T-cell (primary cell): ENCODE data around the gene PPP1R13L. TPM values are rescaled to one million over a fixed set of nuclear protein-coding genes. Genes with fewer than 3 reads are reported as not detected.
A peak's percentile ranks its signal among the peaks of the same experiment; 100 is the strongest.

Experiments
- ATAC-seq, 4 experiments: fragments of 200-7000 bp in 3 of 4; fragments of 150-1000 bp in 1 of 4; cut with Tn5 transposase; replicated peaks in 1 of 4; 1 replicate in 3 of 4; 2 replicates in 1 of 4; pipeline ENCODE4 v1.10.0; 2021; ENCODE audit warnings: moderate library complexity in 3 of 4, mild to moderate bottlenecking in 2 of 4, moderate number of reproducible peaks in 1 of 4
- CTCF ChIA-PET, 2 donors: fragments of 300-600 bp; sonication (Branson Sonifier 250); formaldehyde crosslinking; loops; one replicate each; lab custom pipeline; 2022; ENCODE audit warnings: antibody characterized with exemption in 2 of 2; lab: Charles Lee
- POLR2A ChIA-PET, 2 donors: fragments of 300-600 bp; sonication (Branson Sonifier 250); formaldehyde crosslinking; loops; one replicate each; lab custom pipeline; 2022; ENCODE audit warnings: antibody characterized with exemption in 2 of 2; lab: Charles Lee
- DNase-seq, 35 experiments: peaks; one replicate each; pipeline versions ENCODE4 v3.0.0 to v3.0.0-alpha.2; 2013 to 2023
- H3K27ac ChIP-seq: one replicate; pipeline ENCODE4 v1.5.1; 2013; ENCODE audit warnings: low read length
- H3K27me3 ChIP-seq, 2 experiments: replicated peaks in 1 of 2; 1 replicate in 1 of 2; 2 replicates in 1 of 2; pipeline versions ENCODE4 v1.6.1 to v1.7.0; 2013; ENCODE audit warnings: low read length in 1 of 2, mixed read lengths in 1 of 2; ENCODE audit not compliant: control insufficient read depth in 2 of 2, insufficient read depth in 2 of 2; ENCODE audit errors: extremely low read depth in 1 of 2
- H3K36me3 ChIP-seq, 2 donors: 1 replicate in 1 of 2; 2 replicates in 1 of 2; pipeline versions ENCODE4 v1.6.1 to v1.7.0; 2013; ENCODE audit warnings: low read length in 1 of 2; ENCODE audit not compliant: control insufficient read depth in 2 of 2, insufficient read depth in 1 of 2; ENCODE audit errors: extremely low read depth in 1 of 2
- H3K4me1 ChIP-seq, 2 experiments: 1 replicate in 1 of 2; 2 replicates in 1 of 2; pipeline versions ENCODE4 v1.6.1 to v1.7.0; 2013; ENCODE audit warnings: low read length in 2 of 2, mixed read lengths in 1 of 2; ENCODE audit not compliant: insufficient read depth in 2 of 2, control insufficient read depth in 1 of 2; ENCODE audit errors: extremely low read depth in 1 of 2
- H3K4me3 ChIP-seq, 2 donors: 1 replicate in 1 of 2; 2 replicates in 1 of 2; pipeline versions ENCODE4 v1.5.1 to v1.7.0; 2013; ENCODE audit warnings: mild to moderate bottlenecking in 2 of 2, low read length in 1 of 2, moderate library complexity in 1 of 2; ENCODE audit not compliant: control insufficient read depth in 1 of 2; ENCODE audit errors: extremely low read depth in 1 of 2
- H3K9me3 ChIP-seq: 2 replicates; pipeline ENCODE4 v1.7.0; 2013
- H3K27ac Mint-ChIP-seq, 2 donors: one replicate each; pipeline ENCODE4 v1.8.0; 2020 to 2021; ENCODE audit warnings: mild to moderate bottlenecking in 2 of 2, mixed read lengths in 2 of 2
- H3K27me3 Mint-ChIP-seq, 2 donors: one replicate each; pipeline ENCODE4 v1.8.0; 2021 to 2022; ENCODE audit warnings: mixed read lengths in 2 of 2
- H3K36me3 Mint-ChIP-seq: one replicate; pipeline ENCODE4 v1.8.0; 2021; ENCODE audit warnings: mixed read lengths
- H3K4me1 Mint-ChIP-seq, 3 donors: one replicate each; pipeline ENCODE4 v1.8.0; 2020 to 2022; ENCODE audit warnings: mixed read lengths in 3 of 3, mild to moderate bottlenecking in 1 of 3
- H3K4me3 Mint-ChIP-seq, 3 donors: one replicate each; pipeline ENCODE4 v1.8.0; 2020 to 2022; ENCODE audit warnings: mild to moderate bottlenecking in 3 of 3, mixed read lengths in 3 of 3, moderate library complexity in 3 of 3
- H3K9me3 Mint-ChIP-seq, 3 donors: one replicate each; pipeline ENCODE4 v1.8.0; 2020 to 2022; ENCODE audit warnings: mixed read lengths in 3 of 3
- WGBS: methylation state at CpG from one replicate; pipeline ENCODE4 v1.1.5; 2013; ENCODE audit warnings: missing lambda C conversion rate; ENCODE audit not compliant: insufficient coverage; 5-methylcytosine and 5-hydroxymethylcytosine counted together
- total RNA-seq, 35 experiments: library from RNA in 6 of 35; stranded (reverse) in 6 of 35; fragments of 120-200 nt in 1 of 35; gene quantifications; one replicate each; pipeline versions ENCODE4 v1.2.1 to v1.2.4 and lab custom pipeline; 2013 to 2026

PPP1R13L gene
- total RNA-seq, 5 donors from 2014 or later (not counting 1 experiment from before 2014, with no cell fraction given), result 7.9 to 15.7 (median 12.5) TPM

DNA sequence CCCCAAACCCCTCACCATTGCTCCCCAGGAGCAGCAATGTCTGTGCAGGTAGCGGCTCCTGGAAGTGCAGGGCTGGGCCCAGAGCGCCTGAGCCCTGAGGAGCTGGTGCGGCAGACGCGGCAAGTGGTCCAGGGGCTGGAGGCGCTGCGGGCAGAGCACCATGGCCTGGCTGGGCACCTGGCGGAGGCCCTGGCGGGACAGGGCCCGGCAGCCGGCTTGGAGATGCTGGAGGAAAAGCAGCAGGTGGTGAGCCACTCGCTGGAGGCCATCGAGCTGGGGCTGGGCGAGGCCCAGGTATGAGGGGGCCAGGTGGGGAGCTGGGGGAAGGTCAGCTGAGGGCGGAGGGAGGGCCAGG, 59.4 kb downstream of the PPP1R13L start:
- no peak overlapping the region for H3K4me3 Mint-ChIP-seq
- peaks cover 0 to under 1% (median 0%) of the 10 kb centered on the region in 3 donors for H3K4me1 Mint-ChIP-seq
- POLR2A ChIA-PET, result no interaction called here

DNA sequence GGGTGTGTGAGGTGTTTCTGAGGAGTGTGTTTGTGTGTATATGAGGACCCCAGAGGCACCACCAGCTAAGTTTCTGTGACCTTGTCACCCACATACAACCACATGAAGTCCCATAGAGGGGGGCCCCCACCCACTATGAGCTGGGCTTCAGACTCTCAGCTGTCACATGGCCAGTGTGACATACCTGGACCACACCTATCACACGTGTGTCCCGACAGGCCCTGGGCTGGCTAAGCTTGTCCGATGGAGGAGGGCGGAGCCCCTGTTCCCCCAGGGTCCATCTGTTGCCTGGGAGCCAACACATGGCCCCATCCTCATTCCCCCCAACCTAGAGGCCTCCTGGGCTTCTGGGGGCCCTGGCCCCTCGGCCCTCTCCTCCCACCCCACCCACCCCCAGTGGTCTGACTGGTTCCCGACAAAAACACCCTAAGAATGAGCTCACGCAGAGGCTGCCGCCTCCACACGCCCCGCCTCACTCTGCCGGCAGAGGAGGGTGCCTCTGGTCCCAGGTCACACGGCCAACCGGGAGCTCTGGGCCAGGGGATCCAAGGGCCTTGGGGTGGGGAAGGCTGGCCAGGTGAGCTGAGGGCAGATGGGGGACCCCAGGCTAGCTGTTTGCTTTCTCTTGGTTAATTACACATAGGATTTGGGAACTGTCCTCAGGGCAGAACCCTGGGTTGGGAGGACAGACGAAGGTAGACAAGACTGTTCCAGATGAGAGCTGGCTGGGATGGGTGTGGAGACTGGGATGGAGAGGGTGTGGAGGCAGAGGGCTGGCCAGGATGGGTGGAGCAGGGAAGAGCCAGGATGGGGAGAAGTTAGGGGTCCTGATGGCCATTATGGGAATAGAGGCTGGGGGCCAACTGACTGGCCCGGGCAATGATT, 60.0 kb downstream of the PPP1R13L start:
- CTCF ChIA-PET, result no interaction called here
- peaks cover 18 to 28% of the 10 kb centered on the region in 2 donors for H3K27me3 Mint-ChIP-seq
- WGBS, result 57% methylated on average over 12 of the region's 15 CpGs

More for the DNA sequence above, 59.4 kb downstream of the PPP1R13L start:
- Mint-ChIP-seq H3K36me3 (peaks cover 4% of the 10 kb centered on the region), H3K9me3 (no peaks in the 10 kb centered on the region), H3K27ac (no peak overlapping the region), H3K27me3 (peaks cover 13 to 23% of the 10 kb centered on the region in 2 donors)
- ATAC-seq (no peak), DNase-seq (no peak)
- peaks cover 0 to 3% of the 10 kb centered on the region in 2 donors for H3K36me3 ChIP-seq
- 89% methylated on average over 13 of the region's 15 CpGs for WGBS
- H3K4me1 ChIP-seq, result peaks cover 0 to 5% of the 10 kb centered on the region in 2 experiments
- H3K27me3 ChIP-seq, result peaks cover 5 to 70% of the 10 kb centered on the region in 2 experiments
- H3K4me3 ChIP-seq, result no peak overlapping the region
- CTCF ChIA-PET, result no interaction called here
- no peaks in the 10 kb centered on the region for H3K9me3 ChIP-seq
- H3K27ac ChIP-seq, result no peak overlapping the region

DNA sequence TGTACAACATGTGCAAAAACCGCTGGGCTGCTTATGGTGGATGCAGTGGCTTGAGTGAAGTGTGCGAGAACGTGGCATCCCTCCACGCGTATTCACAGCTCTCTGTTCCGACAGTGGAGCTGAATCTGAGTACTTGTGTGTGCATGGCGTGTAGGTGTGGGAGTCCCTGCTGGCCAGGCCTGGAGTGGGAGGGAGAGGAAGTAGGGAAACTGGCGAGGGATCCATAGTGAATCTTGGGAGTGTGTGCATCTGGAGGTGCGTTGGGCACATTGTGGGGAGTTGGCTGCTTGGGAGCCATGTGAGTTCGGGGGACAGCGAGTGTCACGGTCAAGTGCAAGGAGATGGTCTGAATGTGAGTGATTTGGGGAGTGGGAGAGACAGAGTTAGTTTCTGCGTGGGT, 62.0 kb downstream of the PPP1R13L start:
- Histone ChIP-seq H3K36me3 (no peaks in the 10 kb centered on the region), H3K27ac (no peak overlapping the region), H3K4me1 (peaks cover 0 to 14% of the 10 kb centered on the region in 2 experiments), H3K4me3 (no peak overlapping the region), H3K9me3 (no peaks in the 10 kb centered on the region), H3K27me3 (peaks cover 8 to 93% of the 10 kb centered on the region in 2 experiments)
- H3K4me1 Mint-ChIP-seq, result peaks cover 6 to 16% (median 8%) of the 10 kb centered on the region in 3 donors
- no peaks in the 10 kb centered on the region for H3K9me3 Mint-ChIP-seq
- POLR2A ChIA-PET, result no interaction called here
- no peak overlapping the region for H3K27ac Mint-ChIP-seq
- no peak for ATAC-seq
- H3K4me3 Mint-ChIP-seq, result no peak overlapping the region
- peaks cover 29 to 41% of the 10 kb centered on the region in 2 donors for H3K27me3 Mint-ChIP-seq
- no peak for DNase-seq
- 82% methylated on average over 10 of the region's 13 CpGs for WGBS
- CTCF ChIA-PET, result interaction anchor here in 1 of 2 donors (0.6 kb wide), 1 partner anchor 34 kb away, joined by 3 read pairs; no protein-coding TSS in a partner anchor
- no peaks in the 10 kb centered on the region for H3K36me3 Mint-ChIP-seq

More for the DNA sequence above, 60.0 kb downstream of the PPP1R13L start:
- DNase-seq (no peak), ATAC-seq (no peak)
- H3K4me3 ChIP-seq, result no peak overlapping the region
- no peak overlapping the region for H3K27ac ChIP-seq
- Mint-ChIP-seq H3K27ac (no peak overlapping the region), H3K4me1 (peaks cover 3 to 6% (median 4%) of the 10 kb centered on the region in 3 donors), H3K36me3 (peaks cover under 1% of the 10 kb centered on the region), H3K9me3 (no peaks in the 10 kb centered on the region), H3K4me3 (no peak overlapping the region)
- POLR2A ChIA-PET, result no interaction called here
- no peaks in the 10 kb centered on the region for H3K9me3 ChIP-seq
- H3K36me3 ChIP-seq, result no peaks in the 10 kb centered on the region
- peaks cover 0 to 8% of the 10 kb centered on the region in 2 experiments for H3K4me1 ChIP-seq
- peaks cover 8 to 76% of the 10 kb centered on the region in 2 experiments for H3K27me3 ChIP-seq

DNA sequence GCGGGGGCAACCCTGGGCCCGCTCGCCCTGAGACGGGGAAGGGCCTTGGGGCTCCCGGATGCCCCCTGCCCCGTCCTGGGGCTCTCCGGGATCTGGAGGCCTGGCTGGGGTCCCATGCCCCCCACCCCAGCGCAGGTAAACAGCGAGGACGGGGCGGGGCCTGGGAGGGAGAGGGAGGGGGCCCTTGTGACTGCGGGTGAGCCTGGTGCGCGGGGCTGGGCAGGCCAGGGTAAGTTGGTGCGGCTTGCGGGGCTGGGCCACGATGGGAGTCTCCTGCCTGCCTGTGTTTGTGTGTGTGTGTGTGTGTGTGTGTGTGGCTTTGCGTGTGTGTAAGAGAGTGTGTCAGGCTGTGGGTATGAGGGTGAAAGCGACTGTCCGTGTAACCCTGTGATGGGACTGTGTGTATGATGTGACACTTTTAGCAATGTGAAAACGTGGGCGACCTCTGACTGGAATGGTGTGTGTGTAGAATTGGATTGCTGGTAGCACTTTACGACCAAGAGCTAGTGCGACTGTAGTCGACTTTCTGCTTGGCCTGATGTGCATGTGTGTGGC, 63.9 kb downstream of the PPP1R13L start:
- no peak overlapping the region for H3K27ac ChIP-seq
- H3K4me3 ChIP-seq, result peak overlapping the region in 1 of 2 donors; percentile 12
- ChIA-PET POLR2A (no interaction called here), CTCF (no interaction called here)
- 25% methylated on average over 22 of the region's 25 CpGs for WGBS
- H3K36me3 ChIP-seq, result no peaks in the 10 kb centered on the region
- peaks cover 6 to 16% (median 8%) of the 10 kb centered on the region in 3 donors for H3K4me1 Mint-ChIP-seq
- H3K9me3 Mint-ChIP-seq, result no peaks in the 10 kb centered on the region
- H3K4me3 Mint-ChIP-seq, result no peak overlapping the region
- H3K27me3 ChIP-seq, result peaks cover 8 to 86% of the 10 kb centered on the region in 2 experiments
- no peak overlapping the region for H3K27ac Mint-ChIP-seq
- H3K4me1 ChIP-seq, result peaks cover 0 to 14% of the 10 kb centered on the region in 2 experiments
- H3K36me3 Mint-ChIP-seq, result no peaks in the 10 kb centered on the region
- H3K27me3 Mint-ChIP-seq, result peaks cover 33 to 44% of the 10 kb centered on the region in 2 donors
- H3K9me3 ChIP-seq, result no peaks in the 10 kb centered on the region
- ATAC-seq (peak; percentile 13 to 41 (median 18)), DNase-seq (peak in 4 of 35 experiments; percentile 8 to 14 (median 8))

- POLR2A ChIA-PET, result no interaction called here
- Mint-ChIP-seq H3K36me3 (no peaks in the 10 kb centered on the region), H3K27me3 (peaks cover 30 to 40% of the 10 kb centered on the region in 2 donors), H3K4me3 (peak within 1 kb of the TSS; percentile 41 to 79 (median 53)), H3K4me1 (peaks cover 6 to 16% (median 8%) of the 10 kb centered on the region in 3 donors), H3K9me3 (no peaks in the 10 kb centered on the region), H3K27ac (no peak within 1 kb of the TSS)
- peak within 1 kb of the TSS in 1 of 2 donors; percentile 12 for H3K4me3 ChIP-seq
- ATAC-seq, result peak; percentile 22 to 72 (median 41)
- no peak within 1 kb of the TSS for H3K27ac ChIP-seq
- DNase-seq, result peak in 17 of 35 experiments; percentile 8 to 58 (median 25)
- peaks cover 0 to 14% of the 10 kb centered on the region in 2 experiments for H3K4me1 ChIP-seq
- H3K9me3 ChIP-seq, result no peaks in the 10 kb centered on the region
- CTCF ChIA-PET, result no interaction called here
- H3K36me3 ChIP-seq, result no peaks in the 10 kb centered on the region
- H3K27me3 ChIP-seq, result peaks cover 8 to 80% of the 10 kb centered on the region in 2 experiments
- WGBS, result 7% methylated on average over 33 of the region's 50 CpGs
Measured at GRCh38 chr19:45340232-45340898, 64.5 kb downstream of the PPP1R13L start, which contains the start of gene KLC3. Gene KLC3, plus strand, starts transcription at chr19:45340750. Its CDS starts 4,792 bp downstream, at chr19:45345542.

- Mint-ChIP-seq H3K4me1 (peaks cover 6 to 16% (median 8%) of the 10 kb centered on the region in 3 donors), H3K27ac (no peak overlapping the region), H3K4me3 (peak overlapping the region in 2 of 3 donors; percentile 41 to 79), H3K9me3 (no peaks in the 10 kb centered on the region), H3K36me3 (no peaks in the 10 kb centered on the region), H3K27me3 (peaks cover 25 to 36% of the 10 kb centered on the region in 2 donors)
- Histone ChIP-seq H3K27ac (no peak overlapping the region), H3K4me3 (no peak overlapping the region), H3K36me3 (no peaks in the 10 kb centered on the region), H3K27me3 (peaks cover 8 to 73% of the 10 kb centered on the region in 2 experiments), H3K9me3 (no peaks in the 10 kb centered on the region), H3K4me1 (peaks cover 0 to 14% of the 10 kb centered on the region in 2 experiments)
- ATAC-seq (no peak), DNase-seq (no peak)
- POLR2A ChIA-PET, result no interaction called here
- 83% methylated on average over 1 of the region's 6 CpGs for WGBS
- CTCF ChIA-PET, result interaction anchor here in 1 of 2 donors (0.7 kb wide), 1 partner anchor 159 kb away, joined by 3 read pairs; no protein-coding TSS in a partner anchor
Measured at GRCh38 chr19:45339629-45340028, 65.2 kb downstream of the PPP1R13L start.
